Panc1 (cell line): ENCODE measurements around the gene MARCHF6. TPM values are rescaled to one million over a fixed set of nuclear protein-coding genes. Genes with fewer than 3 reads are reported as not detected.
A peak's percentile ranks its signal among the peaks of the same experiment; 100 is the strongest.

Experiments
- ATAC-seq: fragments of 200-7000 bp; cut with Tn5 transposase; 2 replicates; pipeline ENCODE4 v1.9.1; 2020; ENCODE audit warnings: mild to moderate bottlenecking, moderate library complexity
- BruUV-seq: library from RNA; stranded (reverse); fragments of 400-500 nt; replicated peaks from 2 replicates; lab custom pipeline; 2021; lab: Mats Ljungman, UMichigan
- CTCF ChIA-PET: fragments of 300-600 bp; sonication (Branson Sonifier 250); formaldehyde crosslinking; loops from one replicate; lab custom pipeline; 2022; ENCODE audit warnings: antibody characterized with exemption; lab: Charles Lee
- POLR2A ChIA-PET: fragments of 300-600 bp; sonication (Branson Sonifier 250); formaldehyde crosslinking; loops from one replicate; lab custom pipeline; 2022; ENCODE audit warnings: antibody characterized with exemption; lab: Charles Lee
- DNase-seq: peaks from one replicate; pipeline ENCODE4 v3.0.0-alpha.2; 2010; ENCODE audit warnings: low read depth, low spot score
- H3K27ac ChIP-seq: 2 replicates; pipeline ENCODE4 v1.5.1; 2011; ENCODE audit warnings: mild to moderate bottlenecking, low read length, inconsistent platforms
- H3K27me3 ChIP-seq: fragments of 200-500 bp; sonication (Bioruptor generic); 2 replicates; pipeline ENCODE4 v1.6.0; 2014; ENCODE audit warnings: low read length, inconsistent platforms; ENCODE audit not compliant: control insufficient read depth, insufficient read depth
- H3K36me3 ChIP-seq: fragments of 200-500 bp; sonication (Bioruptor generic); 2 replicates; pipeline ENCODE4 v1.5.1; 2014; ENCODE audit warnings: inconsistent platforms, mild to moderate bottlenecking, low read length, moderate library complexity; ENCODE audit not compliant: control insufficient read depth, insufficient read depth
- H3K4me1 ChIP-seq: 2 replicates; pipeline ENCODE4 v1.5.1; 2011; ENCODE audit warnings: inconsistent platforms, mild to moderate bottlenecking, low read length, moderate library complexity; ENCODE audit not compliant: control insufficient read depth, insufficient read depth
- H3K4me3 ChIP-seq, 2 experiments: 2 replicates each; pipeline ENCODE4 v1.5.1; 2011 to 2012; ENCODE audit warnings: low read depth in 2 of 2, low read length in 2 of 2, mild to moderate bottlenecking in 2 of 2, inconsistent platforms in 1 of 2, moderate library complexity in 1 of 2
- H3K9me3 ChIP-seq: fragments of 200-500 bp; sonication (Bioruptor generic); 2 replicates; pipeline ENCODE4 v1.5.1; 2014; ENCODE audit warnings: low read depth, mild to moderate bottlenecking, inconsistent platforms, low read length, moderate library complexity; ENCODE audit not compliant: control insufficient read depth, insufficient read depth
- CTCF ChIP-seq: fragments of 450-650 bp; IDR thresholded peaks from 2 replicates; pipeline ENCODE4 v1.5.1; 2017; ENCODE audit warnings: mild to moderate bottlenecking
- POLR2AphosphoS5 ChIP-seq: IDR thresholded peaks from 2 replicates; pipeline ENCODE4 v1.6.1; 2012; ENCODE audit warnings: mild to moderate bottlenecking, low read depth, low read length, moderate library complexity
- REST ChIP-seq, 2 experiments: IDR thresholded peaks; 2 replicates each; pipeline ENCODE4 v1.6.1; 2011 to 2012; ENCODE audit warnings: low read depth in 2 of 2, control low read depth in 1 of 2, low read length in 1 of 2, mild to moderate bottlenecking in 1 of 2, moderate library complexity in 1 of 2; ENCODE audit not compliant: insufficient read depth in 1 of 2
- SIN3A ChIP-seq: IDR thresholded peaks from 2 replicates; pipeline ENCODE4 v1.6.1; 2012; ENCODE audit warnings: low read depth, mild to moderate bottlenecking, low read length, moderate library complexity, borderline replicate concordance; ENCODE audit not compliant: insufficient read depth
- TCF7L2 ChIP-seq: IDR thresholded peaks from 2 replicates; pipeline ENCODE4 v1.6.1; 2011; ENCODE audit warnings: mild to moderate bottlenecking, low read depth, low read length, inconsistent platforms
- in situ Hi-C: cut with HindIII; loops from 2 replicates; pipeline ENCODE4 v1.10.0; 2016; ENCODE audit warnings: low sequenced_read_pairs, low pct_unique_long_range_greater_than_20kb
- intact Hi-C: fragments of 100-400 bp; cut with micrococcal nuclease; formaldehyde crosslinking; loops from one replicate; pipeline ENCODE4 v1.10.0; 2022; ENCODE audit not compliant: unreplicated experiment
- total RNA-seq: library from RNA; stranded (reverse); gene quantifications from one replicate; pipeline ENCODE4 v1.2.1, GENCODE V29; 2021; ENCODE audit not compliant: unreplicated experiment

MARCHF6 gene
- total RNA-seq, 1 experiment from 2014 or later: 172 TPM

- ChIA-PET POLR2A (no interaction called here), CTCF (no interaction called here)
- no peaks in the 10 kb centered on the region for H3K27me3 ChIP-seq
- no peak for TF ChIP-seq REST (IDR thresholded peaks at IDR 0.05; ENCODE audit: insufficient read depth in 1 of 2, low read depth in 2 of 2, low read length in 1 of 2)
- no peak for TF ChIP-seq CTCF
- no peak for TF ChIP-seq SIN3A
- no peak for TF ChIP-seq POLR2AphosphoS5
- TF ChIP-seq TCF7L2: no peak
- no peak for ATAC-seq
- in situ Hi-C loops: no loop called here
- peaks cover 23% of the 10 kb centered on the region for H3K4me1 ChIP-seq
- no peaks in the 10 kb centered on the region; the same call in 1 of the 2 replicates for H3K36me3 ChIP-seq
- no TSS peak for BruUV-seq
- H3K4me3 ChIP-seq: no peak overlapping the region
- no peaks in the 10 kb centered on the region for H3K9me3 ChIP-seq
- no peak overlapping the region for H3K27ac ChIP-seq
- intact Hi-C loops: no loop called here
- DNase-seq: no peak
These were observed 1.6 kb upstream of the MARCHF6 start for GRCh38 chr5:10351919-10352318.

DNA sequence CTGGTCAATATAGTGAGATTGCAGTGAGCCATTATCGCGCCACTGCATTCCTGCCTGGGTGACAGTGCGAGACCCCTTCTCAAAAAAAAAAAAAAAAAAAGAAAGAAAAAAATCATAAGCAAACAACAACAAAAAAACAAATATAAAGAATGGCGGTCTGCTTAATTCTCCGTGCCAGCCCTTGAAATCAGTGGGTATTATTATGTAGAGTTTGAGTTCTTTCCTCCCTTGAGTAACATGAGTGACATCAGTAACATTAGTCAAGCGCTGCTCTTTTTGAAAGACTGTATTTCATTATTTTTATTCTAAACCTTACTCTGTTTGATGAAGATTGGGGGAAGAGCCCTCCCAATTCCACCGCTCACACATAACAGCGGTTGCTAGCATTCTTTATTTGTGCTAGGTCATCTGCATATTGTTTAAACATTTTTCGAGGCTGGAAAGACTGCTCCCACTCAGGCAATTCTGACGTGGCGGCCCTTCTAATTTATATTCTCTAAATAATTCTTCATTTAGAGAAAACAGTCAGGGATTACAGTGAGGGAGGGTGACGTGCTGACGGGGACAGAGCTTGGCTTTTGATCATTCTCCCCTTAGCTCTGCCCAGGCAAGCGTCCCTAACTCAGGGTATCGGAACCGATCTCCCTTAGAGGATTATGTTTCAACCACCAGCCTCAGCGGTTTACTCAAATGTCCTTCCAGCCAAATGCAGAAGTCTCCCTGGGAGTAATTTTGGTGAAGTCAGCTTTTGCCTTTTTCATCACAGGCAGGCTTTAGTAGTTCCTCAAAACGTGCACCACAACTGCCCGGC is 860 bp upstream of the MARCHF6 start:
- Histone ChIP-seq H3K36me3 (no peaks in the 10 kb centered on the region; the same call in 1 of the 2 replicates), H3K4me3 (peak overlapping the region; percentile 79 to 94), H3K27ac (peak overlapping the region; percentile 97), H3K4me1 (peaks cover 31% of the 10 kb centered on the region), H3K27me3 (no peaks in the 10 kb centered on the region), H3K9me3 (no peaks in the 10 kb centered on the region)
- POLR2A ChIA-PET: interaction anchor here (0.6 to 1.2 kb wide), 5 partner anchors 11 to 58 kb away, joined by 3 to 15 read pairs (median 3); no protein-coding TSS in a partner anchor
- no peak for ATAC-seq
- TF ChIP-seq REST (IDR thresholded peaks at IDR 0.05; ENCODE audit: insufficient read depth in 1 of 2, low read depth in 2 of 2, low read length in 1 of 2): no peak
- TF ChIP-seq SIN3A: no peak
- TF ChIP-seq TCF7L2: no peak
- no peak; the same call in 1 of the 2 replicates for TF ChIP-seq POLR2AphosphoS5
- no peak for TF ChIP-seq CTCF
- intact Hi-C loops (no loop called here), in situ Hi-C loops (no loop called here)
- CTCF ChIA-PET: interaction anchor here (0.5 kb wide), 1 partner anchor 67 kb away, joined by 7 read pairs; no protein-coding TSS in a partner anchor
- TSS peak; percentile 94 for BruUV-seq
- DNase-seq: no peak
